Midbrain (tissue), 1 donor: ENCODE data around the gene CERS6.

Experiments
- DNase-seq: peaks from one replicate; lab custom pipeline; 2025; lab: John Stamatoyannopoulos, UW

The CERS6 gene

GRCh38 chr2:168673265-168674189 lies 217.5 kb downstream of the CERS6 start:
- DNase-seq, result no peak

- DNase-seq, result no peak
Measured at GRCh38 chr2:168678153-168678853, 222.2 kb downstream of the CERS6 start.

GRCh38 chr2:168679081-168679480 lies 223.0 kb downstream of the CERS6 start:
- no peak for DNase-seq

- DNase-seq, result no peak
Measured at GRCh38 chr2:168679741-168680310, 223.8 kb downstream of the CERS6 start.

GRCh38 chr2:168683996-168684395 lies 227.9 kb downstream of the CERS6 start:
- DNase-seq, result no peak

- DNase-seq, result no peak
Measured at GRCh38 chr2:168684921-168685599, 229.0 kb downstream of the CERS6 start.

GRCh38 chr2:168685600-168686451 lies 229.8 kb downstream of the CERS6 start:
- DNase-seq, result no peak

- DNase-seq, result no peak
Measured at GRCh38 chr2:168686452-168687191, 230.6 kb downstream of the CERS6 start.

GRCh38 chr2:168687314-168687713 lies 231.2 kb downstream of the CERS6 start:
- peak; percentile 16 for DNase-seq

GRCh38 chr2:168690381-168690885 lies 234.4 kb downstream of the CERS6 start:
- DNase-seq, result no peak

- no peak for DNase-seq
Measured at GRCh38 chr2:168691221-168691620, 235.1 kb downstream of the CERS6 start.

GRCh38 chr2:168692132-168692744 lies 236.2 kb downstream of the CERS6 start:
- no peak for DNase-seq

- DNase-seq, result no peak
Measured at GRCh38 chr2:168694173-168694572, 238.1 kb downstream of the CERS6 start.

GRCh38 chr2:168694866-168695265 lies 238.8 kb downstream of the CERS6 start:
- no peak for DNase-seq

GRCh38 chr2:168697668-168698121 lies 241.6 kb downstream of the CERS6 start:
- DNase-seq, result no peak

GRCh38 chr2:168698969-168699368 lies 242.9 kb downstream of the CERS6 start:
- DNase-seq, result no peak

GRCh38 chr2:168699844-168700417 lies 243.9 kb downstream of the CERS6 start:
- DNase-seq, result peak; percentile 39

GRCh38 chr2:168700615-168701245 lies 244.7 kb downstream of the CERS6 start:
- no peak for DNase-seq

GRCh38 chr2:168702579-168702978 lies 246.5 kb downstream of the CERS6 start:
- no peak for DNase-seq
